ENCODE results near the gene ARID5B. TPM values are rescaled to one million over a fixed set of nuclear protein-coding genes. Genes with fewer than 3 reads are reported as not detected.

The ARID5B gene
- polyA plus RNA-seq, 1 of the 3 experiments (the other 2 are of a cell fraction), result 10.9 TPM

GRCh38 chr10:61960396-61961120 lies 59.1 kb downstream of the ARID5B start:
- Histone ChIP-seq H3K9ac (no peak overlapping the region), H4K20me1 (ENCODE audit: insufficient read depth) (no peaks in the 10 kb centered on the region), H3K4me1 (ENCODE audit: control insufficient read depth in 1 of 2, insufficient read depth in 2 of 2, low read depth in 1 of 2, low read length in 1 of 2) (peaks cover 8 to 9% of the 10 kb centered on the region in 2 experiments; a peak in 3 of 4 replicates), H3K79me2 (ENCODE audit: insufficient read depth) (peaks cover 32% of the 10 kb centered on the region), H3K36me3 (replicated peaks in 1 of 2; ENCODE audit: control insufficient read depth in 1 of 2, insufficient read depth in 2 of 2, low read length in 1 of 2) (peaks cover 10 to 14% of the 10 kb centered on the region in 2 experiments), H2AFZ (ENCODE audit: low read depth) (no peak overlapping the region), H3F3A (replicated peaks; ENCODE audit: insufficient read depth) (peaks cover 14% of the 10 kb centered on the region), H3K4me2 (no peak overlapping the region), H3K4me3 (ENCODE audit: low read depth in 2 of 2, low read length in 1 of 2) (no peak overlapping the region), H3K9me3 (peaks cover under 1% of the 10 kb centered on the region; the same call in 1 of the 2 replicates), H3K27ac (ENCODE audit: low read depth in 2 of 2, low read length in 1 of 2) (no peak overlapping the region), H3K9me2 (no peaks in the 10 kb centered on the region), H3K27me3 (ENCODE audit: insufficient read depth) (no peaks in the 10 kb centered on the region)
- ChIA-PET CTCF (no interaction called here), POLR2A (no interaction called here)
- no peak for TF ChIP-seq YY1 (IDR thresholded peaks at IDR 0.05; ENCODE audit: low read depth)
- no peak for TF ChIP-seq RCOR1 (IDR thresholded peaks at IDR 0.05; ENCODE audit: low read length)
- no peak for TF ChIP-seq MAX (IDR thresholded peaks at IDR 0.05; ENCODE audit: low read depth)
- TF ChIP-seq MEF2A (IDR thresholded peaks at IDR 0.05; ENCODE audit: borderline replicate concordance, low read depth), result no peak
- TF ChIP-seq SIN3A (IDR thresholded peaks at IDR 0.05; ENCODE audit: borderline replicate concordance, low read depth, low read length), result no peak
- no peak for TF ChIP-seq GATA2 (CRISPR knock-in tag; IDR thresholded peaks at IDR 0.05)
- no peak for TF ChIP-seq JUND (IDR thresholded peaks at IDR 0.05)
- TF ChIP-seq GABPA (IDR thresholded peaks at IDR 0.05; ENCODE audit: low read depth), result no peak
- no peak for TF ChIP-seq ELF1 (IDR thresholded peaks at IDR 0.05)
- TF ChIP-seq MXI1 (IDR thresholded peaks at IDR 0.05; ENCODE audit: low read depth, low read length), result no peak
- TF ChIP-seq POLR2AphosphoS5 (IDR thresholded peaks at IDR 0.05; ENCODE audit: low read depth, low read length), result no peak
- TF ChIP-seq EZH2phosphoT487 (IDR thresholded peaks at IDR 0.05; ENCODE audit: borderline replicate concordance, low read depth), result no peak
- no peak for TF ChIP-seq TEAD4 (IDR thresholded peaks at IDR 0.05; ENCODE audit: borderline replicate concordance, insufficient read depth)
- DNase-seq, result no peak
- WGBS (ENCODE audit: low lambda C conversion rate), result 100% methylated on average over 2 of the region's 2 CpGs

DNA sequence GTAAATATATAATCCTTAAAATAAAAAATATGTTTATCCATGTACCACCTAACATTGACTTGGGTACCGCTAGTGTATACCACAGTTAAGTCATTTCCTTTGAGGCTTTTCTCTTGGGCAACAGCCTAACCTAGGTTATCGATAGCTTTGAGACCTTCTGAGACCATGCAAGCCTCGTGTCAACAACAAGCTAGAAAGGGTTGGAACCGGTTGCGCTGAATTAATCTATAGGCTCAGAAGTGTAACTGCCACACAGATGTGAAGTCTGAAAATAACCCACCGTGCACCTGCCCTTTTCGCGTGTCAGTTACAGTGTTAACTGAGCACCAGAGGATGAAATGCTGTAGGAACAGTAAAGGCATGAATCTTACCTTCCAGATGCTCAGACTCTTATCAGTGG lies 59.8 kb downstream of the ARID5B start:
- Histone ChIP-seq H3K4me1 (ENCODE audit: control insufficient read depth in 1 of 2, insufficient read depth in 2 of 2, low read depth in 1 of 2, low read length in 1 of 2) (peaks cover 8 to 9% of the 10 kb centered on the region in 2 experiments; a peak in 3 of 4 replicates), H3K9me3 (peaks cover 5% of the 10 kb centered on the region; the same call in 1 of the 2 replicates), H3K9me2 (no peaks in the 10 kb centered on the region), H3F3A (replicated peaks; ENCODE audit: insufficient read depth) (peaks cover 14% of the 10 kb centered on the region), H3K27ac (ENCODE audit: low read depth in 2 of 2, low read length in 1 of 2) (no peak overlapping the region), H3K4me3 (ENCODE audit: low read depth in 2 of 2, low read length in 1 of 2) (no peak overlapping the region), H4K20me1 (ENCODE audit: insufficient read depth) (no peaks in the 10 kb centered on the region), H3K4me2 (no peak overlapping the region), H3K27me3 (ENCODE audit: insufficient read depth) (no peaks in the 10 kb centered on the region), H2AFZ (ENCODE audit: low read depth) (no peak overlapping the region), H3K36me3 (replicated peaks in 1 of 2; ENCODE audit: control insufficient read depth in 1 of 2, insufficient read depth in 2 of 2, low read length in 1 of 2) (peaks cover 15 to 16% of the 10 kb centered on the region in 2 experiments), H3K79me2 (ENCODE audit: insufficient read depth) (peaks cover 30% of the 10 kb centered on the region), H3K9ac (no peak overlapping the region)
- POLR2A ChIA-PET, result no interaction called here
- WGBS (ENCODE audit: low lambda C conversion rate), result 80% methylated on average over 8 of the region's 8 CpGs
- no peak for DNase-seq
- CTCF ChIA-PET, result no interaction called here
- TF ChIP-seq RAD21 (IDR thresholded peaks at IDR 0.05; ENCODE audit: low read length) (no peak), USF1 (IDR thresholded peaks at IDR 0.05; ENCODE audit: borderline replicate concordance, low read depth) (no peak), SIN3A (IDR thresholded peaks at IDR 0.05; ENCODE audit: borderline replicate concordance, low read depth, low read length) (no peak), EZH2phosphoT487 (IDR thresholded peaks at IDR 0.05; ENCODE audit: borderline replicate concordance, low read depth) (no peak), NRF1 (IDR thresholded peaks at IDR 0.05; ENCODE audit: low read depth, low read length) (no peak), FOXM1 (IDR thresholded peaks at IDR 0.05; ENCODE audit: low read depth) (no peak), TAF1 (IDR thresholded peaks at IDR 0.05; ENCODE audit: borderline replicate concordance, low read depth, low read length) (no peak), RXRA (IDR thresholded peaks at IDR 0.05; ENCODE audit: borderline replicate concordance, low read depth) (no peak), PBX3 (IDR thresholded peaks at IDR 0.05) (no peak), TCF12 (IDR thresholded peaks at IDR 0.05) (no peak)
- TF ChIP-seq, protein P1, sequence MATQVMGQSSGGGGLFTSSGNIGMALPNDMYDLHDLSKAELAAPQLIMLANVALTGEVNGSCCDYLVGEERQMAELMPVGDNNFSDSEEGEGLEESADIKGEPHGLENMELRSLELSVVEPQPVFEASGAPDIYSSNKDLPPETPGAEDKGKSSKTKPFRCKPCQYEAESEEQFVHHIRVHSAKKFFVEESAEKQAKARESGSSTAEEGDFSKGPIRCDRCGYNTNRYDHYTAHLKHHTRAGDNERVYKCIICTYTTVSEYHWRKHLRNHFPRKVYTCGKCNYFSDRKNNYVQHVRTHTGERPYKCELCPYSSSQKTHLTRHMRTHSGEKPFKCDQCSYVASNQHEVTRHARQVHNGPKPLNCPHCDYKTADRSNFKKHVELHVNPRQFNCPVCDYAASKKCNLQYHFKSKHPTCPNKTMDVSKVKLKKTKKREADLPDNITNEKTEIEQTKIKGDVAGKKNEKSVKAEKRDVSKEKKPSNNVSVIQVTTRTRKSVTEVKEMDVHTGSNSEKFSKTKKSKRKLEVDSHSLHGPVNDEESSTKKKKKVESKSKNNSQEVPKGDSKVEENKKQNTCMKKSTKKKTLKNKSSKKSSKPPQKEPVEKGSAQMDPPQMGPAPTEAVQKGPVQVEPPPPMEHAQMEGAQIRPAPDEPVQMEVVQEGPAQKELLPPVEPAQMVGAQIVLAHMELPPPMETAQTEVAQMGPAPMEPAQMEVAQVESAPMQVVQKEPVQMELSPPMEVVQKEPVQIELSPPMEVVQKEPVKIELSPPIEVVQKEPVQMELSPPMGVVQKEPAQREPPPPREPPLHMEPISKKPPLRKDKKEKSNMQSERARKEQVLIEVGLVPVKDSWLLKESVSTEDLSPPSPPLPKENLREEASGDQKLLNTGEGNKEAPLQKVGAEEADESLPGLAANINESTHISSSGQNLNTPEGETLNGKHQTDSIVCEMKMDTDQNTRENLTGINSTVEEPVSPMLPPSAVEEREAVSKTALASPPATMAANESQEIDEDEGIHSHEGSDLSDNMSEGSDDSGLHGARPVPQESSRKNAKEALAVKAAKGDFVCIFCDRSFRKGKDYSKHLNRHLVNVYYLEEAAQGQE (IDR thresholded peaks at IDR 0.05; ENCODE audit: low read depth, low read length), result no peak
- TF ChIP-seq, protein P2, sequence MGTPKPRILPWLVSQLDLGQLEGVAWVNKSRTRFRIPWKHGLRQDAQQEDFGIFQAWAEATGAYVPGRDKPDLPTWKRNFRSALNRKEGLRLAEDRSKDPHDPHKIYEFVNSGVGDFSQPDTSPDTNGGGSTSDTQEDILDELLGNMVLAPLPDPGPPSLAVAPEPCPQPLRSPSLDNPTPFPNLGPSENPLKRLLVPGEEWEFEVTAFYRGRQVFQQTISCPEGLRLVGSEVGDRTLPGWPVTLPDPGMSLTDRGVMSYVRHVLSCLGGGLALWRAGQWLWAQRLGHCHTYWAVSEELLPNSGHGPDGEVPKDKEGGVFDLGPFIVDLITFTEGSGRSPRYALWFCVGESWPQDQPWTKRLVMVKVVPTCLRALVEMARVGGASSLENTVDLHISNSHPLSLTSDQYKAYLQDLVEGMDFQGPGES (IDR thresholded peaks at IDR 0.05; ENCODE audit: low read depth, low read length), result no peak
